SKM-1 (cell line): ENCODE data around the gene MYEF2.

Source experiments
- DNase-seq: peaks from one replicate; lab custom pipeline; 2025; ENCODE audit not compliant: unreplicated experiment; lab: John Stamatoyannopoulos, UW

The MYEF2 gene

DNA sequence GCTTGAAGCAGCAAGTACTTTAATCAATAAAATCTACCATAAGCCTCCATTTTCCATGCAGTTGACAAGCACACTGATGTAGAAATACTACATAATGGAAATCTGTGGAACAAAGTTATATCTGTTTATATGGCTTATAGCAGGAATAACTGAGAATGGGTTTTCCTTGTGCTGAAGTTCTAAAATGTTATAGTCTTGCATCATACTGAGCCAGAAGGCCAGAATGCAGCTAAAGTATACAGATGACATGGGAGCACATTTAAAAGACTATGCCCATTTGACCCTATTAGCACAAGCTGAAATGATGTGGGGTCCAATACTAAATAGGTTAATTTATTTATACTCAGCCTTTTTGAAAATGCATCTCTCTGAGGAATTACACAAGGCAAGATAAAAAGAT lies 32.2 kb downstream of the MYEF2 start:
- no peak for DNase-seq

DNA sequence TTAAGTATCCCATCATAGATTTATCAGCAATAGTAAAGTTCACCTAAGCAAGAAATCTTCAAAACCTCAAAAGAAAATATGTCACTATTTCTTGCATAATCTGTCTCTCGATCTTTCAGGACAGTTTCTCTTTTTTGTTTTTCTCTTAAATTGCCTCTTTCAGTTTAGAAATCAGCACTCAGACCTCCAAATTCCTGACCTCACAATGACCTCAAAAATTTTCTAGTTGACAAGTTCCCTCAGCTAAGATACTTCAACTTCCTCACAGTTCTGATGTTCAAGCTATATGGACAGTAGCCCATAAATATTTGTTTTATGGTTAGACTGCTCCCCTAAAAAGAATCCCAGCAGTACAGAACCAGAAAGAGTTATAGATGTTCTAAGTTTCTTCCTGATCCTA lies 33.2 kb downstream of the MYEF2 start:
- peak; percentile 58 for DNase-seq

DNA sequence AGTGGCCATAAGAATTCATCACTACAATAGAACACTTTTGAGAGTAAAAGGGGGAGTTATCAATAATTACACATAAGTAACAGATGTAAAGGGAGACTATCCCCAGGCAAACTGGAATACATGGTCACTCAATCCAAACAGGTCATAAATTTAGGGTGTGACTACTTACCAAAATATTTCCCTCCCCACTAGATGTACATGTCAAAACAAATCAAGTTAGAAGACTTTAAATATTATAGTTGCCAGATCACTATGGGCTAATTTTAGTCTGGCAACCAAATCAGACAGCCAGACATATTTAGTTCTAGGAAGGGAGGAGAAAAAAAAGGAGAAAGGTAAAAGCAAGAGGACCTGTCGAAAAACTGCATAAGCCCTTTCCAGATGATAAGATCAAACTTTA lies 34.2 kb downstream of the MYEF2 start:
- DNase-seq: no peak

DNA sequence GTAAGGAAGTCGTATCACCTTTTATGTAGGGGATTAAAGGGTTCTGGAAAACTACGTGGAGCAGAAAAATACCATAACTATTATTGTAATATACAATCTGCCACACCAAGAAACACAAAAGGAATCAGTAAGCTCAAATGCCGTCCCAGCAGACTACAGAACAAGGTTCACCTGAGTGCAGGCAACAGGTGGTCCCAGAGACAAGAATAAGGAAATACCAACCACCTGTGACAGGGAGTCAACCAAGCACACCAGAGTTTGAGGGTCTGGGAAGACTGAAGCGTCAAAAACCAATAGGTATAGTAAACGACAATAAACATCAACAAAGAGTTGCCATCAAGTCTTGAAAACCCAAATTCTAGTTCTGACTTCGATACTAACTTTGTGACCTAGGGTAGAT lies 45.2 kb downstream of the MYEF2 start:
- no peak for DNase-seq

DNA sequence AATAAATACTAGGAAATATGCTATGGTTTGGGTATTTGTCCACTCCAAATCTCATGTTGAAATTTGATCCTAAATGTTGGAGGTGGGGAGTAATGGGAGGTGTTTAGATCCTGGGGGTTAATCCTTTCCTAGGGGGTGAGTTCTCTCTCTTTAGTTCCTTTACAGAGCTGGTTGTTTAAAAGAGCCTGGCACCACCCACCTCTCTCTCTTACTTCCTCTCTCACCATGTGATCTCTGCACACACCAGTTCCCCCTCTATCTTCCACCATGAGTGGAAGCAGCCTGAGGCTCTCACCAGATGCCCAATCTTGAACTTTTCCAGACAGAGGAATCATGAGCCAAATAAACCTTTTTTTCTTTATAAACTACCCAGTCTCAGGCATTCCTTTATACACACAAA lies 46.8 kb downstream of the MYEF2 start:
- DNase-seq: no peak

DNA sequence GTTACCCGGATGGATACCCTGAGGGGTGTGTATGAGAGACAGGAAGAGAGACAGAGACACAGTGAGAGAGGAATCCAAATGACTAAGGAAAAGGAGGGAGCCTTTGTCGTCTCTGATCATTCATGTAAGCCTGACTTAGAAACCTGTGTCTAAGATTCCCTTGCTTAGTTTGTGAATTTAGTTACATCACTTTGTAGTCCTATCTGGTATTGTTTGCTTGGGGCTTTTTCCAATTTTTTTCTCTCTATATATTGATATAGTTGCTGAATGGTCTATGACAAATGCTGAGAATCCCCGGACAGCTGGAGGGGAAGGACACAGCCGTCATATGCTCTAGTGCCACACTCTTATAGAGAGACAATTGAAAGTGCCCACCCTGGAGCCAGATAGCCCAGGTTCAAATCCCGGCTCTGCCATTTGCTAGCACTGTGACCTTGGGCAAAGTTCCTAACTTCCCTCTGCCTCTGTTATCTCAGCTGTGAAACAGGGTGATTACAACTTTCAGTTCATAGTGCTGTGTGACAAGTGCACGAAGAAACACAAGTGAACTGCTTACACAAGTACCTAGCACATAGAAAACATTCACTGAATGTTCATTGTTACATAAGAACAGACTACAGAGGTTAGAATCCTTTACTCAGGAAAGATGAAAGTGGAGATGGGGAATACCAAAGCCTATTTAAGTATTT lies 51.3 kb downstream of the MYEF2 start:
- no peak for DNase-seq

DNA sequence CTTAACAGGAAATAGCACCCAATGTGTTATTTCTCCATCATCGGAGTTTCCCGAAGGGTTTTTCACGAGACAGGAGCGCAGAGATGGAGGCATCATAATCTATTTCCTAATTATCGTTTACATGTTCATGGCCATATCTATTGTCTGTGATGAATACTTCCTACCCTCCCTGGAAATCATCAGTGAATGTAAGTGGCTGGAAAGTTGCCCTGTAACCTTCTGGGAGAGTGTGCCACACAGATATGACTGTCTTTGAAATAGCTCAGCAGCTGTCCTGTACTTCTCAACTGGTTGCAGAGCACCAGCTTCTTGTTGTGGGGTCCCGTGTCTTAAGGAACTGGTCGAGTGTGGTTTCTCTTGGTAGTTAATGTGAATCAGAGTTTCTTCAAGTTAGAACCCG lies 56.2 kb downstream of the MYEF2 start:
- no peak for DNase-seq

DNA sequence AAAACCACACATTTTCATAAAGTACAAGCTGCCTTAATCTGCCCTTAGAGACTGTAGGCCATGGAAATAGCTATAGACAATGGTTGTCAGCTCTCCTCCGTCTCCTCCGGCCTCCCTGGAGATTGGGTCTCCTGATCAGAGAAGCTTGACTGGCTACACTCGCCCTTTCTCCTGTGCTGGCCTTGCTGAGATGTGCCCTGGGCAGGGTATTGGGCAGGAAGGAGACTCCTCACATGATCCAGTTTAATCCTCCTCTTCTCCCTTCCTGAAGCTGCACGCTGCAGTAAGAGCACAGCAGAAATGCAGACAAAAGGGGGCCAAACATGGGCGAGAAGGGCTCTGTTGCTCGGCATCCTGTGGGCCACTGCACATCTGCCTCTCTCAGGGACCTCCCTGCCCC lies 57.4 kb downstream of the MYEF2 start, which contains the start of gene SLC24A5:
Gene SLC24A5, plus strand, starts transcription at position 246 of the 400 bp plus-strand sequence. Its CDS starts 55 bp downstream, at position 301.
- DNase-seq: no peak

DNA sequence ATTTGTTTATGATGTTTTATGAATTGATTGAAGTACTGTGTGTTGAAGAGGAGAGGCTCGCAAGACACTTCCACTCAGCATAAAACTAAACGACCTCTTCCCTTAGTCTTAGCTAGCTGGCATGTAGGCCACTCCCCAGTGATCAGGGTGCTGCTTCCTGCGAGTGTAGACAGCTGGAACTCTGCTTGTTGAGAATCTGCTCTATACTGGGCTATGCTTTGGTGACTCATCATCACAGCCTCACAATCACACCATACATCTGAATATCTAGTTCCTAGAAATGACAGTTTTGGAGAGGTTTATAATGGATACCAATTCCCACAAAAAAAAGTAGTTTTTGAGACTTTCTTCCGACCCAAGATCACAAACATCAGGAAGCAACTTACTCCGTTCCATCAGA lies 58.8 kb downstream of the MYEF2 start:
- DNase-seq: no peak

DNA sequence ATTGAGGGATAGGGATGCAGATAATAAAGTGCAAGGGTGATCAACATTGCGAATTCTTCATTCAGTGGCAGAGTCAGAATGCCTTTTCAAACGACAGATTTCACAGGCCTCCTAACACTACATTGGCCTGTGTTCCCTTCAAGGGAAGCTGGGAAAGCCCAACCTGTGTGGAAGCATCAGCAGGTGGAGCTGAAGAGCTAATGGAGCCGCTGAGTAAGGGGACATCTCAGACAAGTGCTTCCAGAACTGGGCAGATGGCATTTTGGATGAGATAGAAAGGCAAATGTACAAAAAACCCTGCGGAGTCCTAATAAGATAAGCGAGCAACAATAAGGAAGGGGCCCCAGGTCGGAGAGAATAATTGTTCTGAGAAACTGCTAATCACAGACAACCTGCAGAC lies 65.9 kb downstream of the MYEF2 start:
- no peak for DNase-seq

DNA sequence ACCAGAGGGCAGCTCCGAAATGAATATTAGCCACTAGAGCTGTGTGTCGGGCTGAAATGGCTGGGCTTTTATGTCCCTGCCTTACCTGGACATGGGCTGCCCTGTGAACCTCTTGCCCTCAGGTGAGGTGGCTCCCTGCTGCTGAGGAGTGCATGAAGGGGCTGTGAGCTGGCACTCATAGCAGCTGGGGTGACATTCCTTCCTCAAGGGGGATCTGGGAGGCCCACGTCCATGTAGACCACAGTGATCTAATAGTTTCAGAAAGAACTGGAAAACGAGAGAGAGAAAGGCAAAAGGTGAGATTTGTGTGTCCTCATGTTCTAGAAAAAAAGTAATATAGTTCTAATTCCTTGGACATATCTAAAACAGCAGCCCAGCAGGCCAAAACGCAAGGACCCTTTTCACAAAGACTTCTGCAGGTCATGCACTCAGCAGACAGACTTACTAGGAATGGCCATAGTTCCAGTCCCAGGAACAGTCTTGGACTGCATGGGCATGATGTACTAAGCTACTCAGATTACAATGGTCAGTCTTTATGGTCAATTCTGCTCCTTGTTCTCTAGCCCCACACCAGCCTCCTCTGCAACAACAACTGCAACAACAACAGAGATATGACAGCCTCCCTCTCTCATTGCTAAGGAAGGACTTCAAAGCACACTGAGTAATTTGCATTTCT lies 68.1 kb downstream of the MYEF2 start:
- no peak for DNase-seq

DNA sequence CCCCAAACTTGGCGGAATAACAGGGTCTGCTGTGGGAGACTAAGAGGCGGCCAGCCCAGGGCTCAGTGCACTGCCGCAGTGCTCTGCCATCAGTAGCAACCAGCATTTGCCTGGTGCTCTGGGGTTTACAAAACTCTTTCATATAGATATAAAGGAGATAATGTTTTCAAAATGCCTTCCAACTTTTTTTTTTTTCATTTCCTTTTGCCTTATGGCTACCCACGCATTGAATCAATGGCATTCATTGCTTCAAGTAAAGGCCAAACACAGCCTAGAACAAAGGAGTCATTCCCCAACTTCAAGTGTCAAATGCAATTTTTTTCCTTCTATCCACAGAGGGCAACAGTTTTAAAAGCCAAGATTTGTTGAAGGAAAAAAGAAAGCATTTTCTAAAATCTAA lies 68.9 kb downstream of the MYEF2 start:
- DNase-seq: no peak

DNA sequence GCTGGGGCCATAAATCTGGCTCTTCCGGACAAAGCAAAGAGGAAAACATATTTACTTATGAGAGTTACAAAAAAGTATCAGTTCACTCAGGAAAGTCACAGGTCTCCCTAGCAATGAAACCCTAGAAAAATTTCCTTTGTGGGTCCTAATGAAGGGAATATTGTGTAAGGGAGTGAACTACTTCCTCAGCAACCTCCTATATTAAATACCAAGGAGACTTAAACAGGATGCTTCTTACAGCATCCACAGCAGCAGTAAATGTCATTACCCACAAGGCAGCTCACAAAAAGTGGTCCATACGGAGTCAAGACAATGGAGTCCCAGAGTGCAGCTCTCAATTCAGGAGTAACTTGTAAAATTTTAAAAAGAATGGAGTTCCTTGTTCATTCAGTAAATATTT lies 72.2 kb downstream of the MYEF2 start:
- DNase-seq: no peak

DNA sequence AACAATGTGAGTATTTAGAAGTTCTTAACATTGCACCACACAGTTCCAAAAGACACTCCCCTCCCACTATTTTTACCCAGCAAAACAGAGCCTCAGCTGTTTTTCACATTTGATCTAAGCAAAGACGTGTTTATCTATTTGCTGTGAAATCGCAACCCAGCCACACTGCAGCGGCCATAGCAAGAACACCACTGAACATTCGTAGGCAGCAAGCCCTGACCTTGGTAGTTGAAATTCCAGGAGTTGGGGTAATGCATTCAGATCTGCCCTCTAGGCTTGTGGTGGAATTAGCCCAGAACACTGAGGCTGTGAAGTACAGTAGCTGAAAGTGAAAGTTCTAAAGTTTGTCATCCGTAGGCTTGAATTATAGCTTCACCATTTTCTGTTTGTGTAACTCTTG lies 74.4 kb downstream of the MYEF2 start:
- no peak for DNase-seq

DNA sequence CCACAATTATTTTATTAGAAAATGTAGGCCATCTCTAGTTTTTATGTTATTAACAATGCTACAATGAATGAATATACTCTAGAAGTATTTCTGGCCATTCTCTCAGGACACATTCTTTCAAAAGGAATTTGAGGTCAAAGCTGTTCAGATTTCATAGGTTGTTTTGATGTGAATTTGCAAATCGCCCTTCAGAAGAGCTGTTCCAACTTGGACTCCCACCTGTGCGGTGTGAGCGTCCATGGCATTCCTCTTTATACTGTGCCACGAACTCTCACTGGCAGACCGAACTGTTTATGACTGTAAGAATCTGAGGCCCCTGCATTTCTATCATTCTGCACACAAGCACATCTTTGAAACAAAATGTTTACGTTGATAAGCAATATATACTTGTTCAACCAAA lies 75.9 kb downstream of the MYEF2 start:
- no peak for DNase-seq

DNA sequence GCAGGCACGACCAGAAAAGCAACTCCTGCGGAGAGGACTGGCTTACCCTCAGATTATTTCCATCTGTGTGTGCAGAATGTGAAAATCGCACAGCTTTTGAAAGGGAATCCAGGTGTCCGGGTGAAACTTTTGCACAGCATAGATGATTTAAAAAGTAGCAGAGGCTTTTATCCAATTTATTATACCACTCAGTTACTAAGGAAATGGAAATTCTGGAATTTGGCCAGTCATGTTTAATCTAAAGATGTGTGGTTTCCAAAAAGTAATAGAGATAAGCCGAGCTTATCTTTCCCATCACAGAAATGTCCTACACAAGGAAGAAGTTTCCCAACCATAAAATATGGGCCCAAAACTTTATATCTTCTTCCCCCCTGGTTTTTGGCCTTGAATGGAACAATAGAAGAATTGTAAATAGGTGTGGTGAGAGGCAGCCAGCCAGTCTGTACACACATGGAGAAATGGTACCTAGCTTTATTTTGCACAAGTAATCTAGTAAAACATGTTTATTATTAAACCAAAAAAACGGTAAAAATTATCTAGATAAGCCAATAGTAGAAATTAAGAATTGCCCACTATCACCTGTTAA lies 76.6 kb downstream of the MYEF2 start:
- DNase-seq: no peak

DNA sequence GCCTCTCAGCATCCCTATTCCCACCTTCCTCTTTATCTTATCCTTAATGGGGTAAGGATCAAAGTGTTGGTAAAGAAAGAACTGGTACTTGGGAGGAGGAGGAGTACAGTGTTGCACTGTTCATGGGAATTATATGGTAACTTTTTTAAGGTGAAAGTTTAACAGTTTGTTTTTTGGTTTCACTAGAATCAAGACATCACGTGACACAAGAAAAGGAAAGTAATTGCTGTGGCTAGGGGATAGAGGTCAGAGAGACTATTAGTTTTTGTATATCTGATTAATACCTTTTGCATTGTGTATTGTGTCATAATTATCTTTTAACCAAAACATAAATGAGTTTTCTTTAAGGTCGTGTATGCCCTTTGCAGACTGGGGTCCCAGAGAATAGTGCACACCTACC lies 80.8 kb downstream of the MYEF2 start:
- DNase-seq: no peak

DNA sequence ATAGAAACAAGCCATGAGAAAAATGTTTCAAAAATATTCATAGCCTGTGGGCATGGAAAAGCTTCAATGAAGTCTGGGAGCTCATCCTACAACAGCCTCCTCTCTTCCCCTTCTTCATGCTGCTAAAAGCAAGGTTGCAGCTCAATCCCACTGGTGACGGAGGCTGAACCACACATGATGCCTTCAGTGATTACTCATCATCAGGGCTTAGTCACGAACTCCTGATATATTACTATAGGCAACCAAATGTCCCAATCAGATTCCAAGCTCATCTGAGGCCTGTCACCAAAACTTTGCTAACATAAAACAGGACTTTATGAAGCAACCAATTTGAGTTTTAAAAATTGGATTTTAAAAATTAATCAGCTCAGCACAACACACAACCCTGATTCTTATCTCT lies 81.3 kb downstream of the MYEF2 start:
- DNase-seq: no peak

DNA sequence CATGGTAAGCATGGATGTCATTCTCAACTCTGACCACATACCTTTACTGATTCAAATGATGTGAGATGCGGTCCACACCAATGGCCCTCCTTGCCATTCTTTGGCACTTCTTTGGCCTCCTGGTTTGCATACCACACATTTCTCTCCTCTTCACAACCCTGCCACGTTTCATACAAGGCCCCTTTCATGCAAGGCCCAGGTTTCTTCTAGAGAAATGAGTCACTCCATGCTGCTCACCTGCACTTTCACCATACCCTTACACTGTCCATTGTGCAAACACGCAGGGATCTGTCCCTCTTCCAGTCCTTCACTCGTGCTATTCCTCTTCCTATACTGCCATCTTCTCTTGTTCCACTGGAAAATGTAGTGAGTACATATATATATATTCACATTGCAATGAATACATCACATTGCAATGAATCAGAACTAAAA lies 81.7 kb downstream of the MYEF2 start:
- no peak for DNase-seq

DNA sequence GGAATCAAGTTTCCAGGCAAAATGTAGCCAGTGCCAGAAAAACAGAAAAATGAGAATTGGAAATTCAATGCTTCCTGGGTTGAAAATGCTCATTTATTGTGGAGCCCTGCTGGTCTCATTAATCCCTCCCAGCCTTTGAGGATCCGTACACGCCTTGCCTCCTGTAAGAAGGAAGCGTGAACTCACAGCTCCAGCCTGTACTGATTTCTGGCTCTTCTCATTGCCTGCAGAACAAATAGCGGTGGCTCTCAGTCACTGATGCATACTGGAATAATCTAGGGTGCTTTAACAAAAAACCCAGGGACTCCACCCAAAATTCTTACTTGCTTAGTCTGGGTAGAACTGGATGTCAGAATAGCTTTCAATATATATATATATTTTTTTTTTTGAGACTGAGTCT lies 86.6 kb downstream of the MYEF2 start:
- no peak for DNase-seq

DNA sequence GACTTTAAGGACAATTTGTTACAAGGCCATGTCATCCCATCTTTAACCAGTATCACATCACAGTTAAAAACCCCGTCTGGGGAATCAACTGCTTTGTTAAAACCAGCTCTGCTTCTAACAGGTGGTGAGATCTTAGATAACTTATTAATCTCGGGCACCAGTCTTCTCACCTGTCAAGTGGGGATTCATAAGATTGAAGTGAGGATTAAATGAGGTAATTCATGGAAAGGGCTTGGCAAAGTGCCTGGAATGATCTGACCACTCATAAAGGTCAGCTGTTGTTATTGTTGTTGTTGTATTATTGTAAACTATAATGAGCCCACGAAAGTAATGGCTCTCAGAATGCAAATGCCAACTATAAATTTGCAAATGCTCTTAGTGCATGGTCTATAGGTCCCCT lies 87.4 kb downstream of the MYEF2 start:
- no peak for DNase-seq

DNA sequence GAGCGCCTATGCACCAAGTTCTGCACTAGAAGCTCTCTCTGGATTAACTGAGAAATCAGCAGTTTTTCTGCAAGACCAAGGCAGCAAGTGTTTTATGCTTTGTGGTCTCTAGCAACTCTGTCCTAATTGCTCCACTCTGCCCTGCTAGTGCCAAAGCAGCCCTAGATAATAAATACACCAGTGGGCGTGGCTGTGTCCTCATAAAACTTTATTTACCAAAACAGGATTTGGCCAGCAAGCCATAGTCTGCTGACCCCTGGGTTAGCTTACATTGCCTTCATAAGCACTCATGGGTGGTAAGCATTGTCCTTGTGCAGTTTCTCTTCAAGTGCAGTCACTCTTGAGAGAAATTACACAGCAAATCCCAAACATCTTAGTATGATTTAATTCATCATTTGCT lies 88.0 kb downstream of the MYEF2 start:
- DNase-seq: no peak

DNA sequence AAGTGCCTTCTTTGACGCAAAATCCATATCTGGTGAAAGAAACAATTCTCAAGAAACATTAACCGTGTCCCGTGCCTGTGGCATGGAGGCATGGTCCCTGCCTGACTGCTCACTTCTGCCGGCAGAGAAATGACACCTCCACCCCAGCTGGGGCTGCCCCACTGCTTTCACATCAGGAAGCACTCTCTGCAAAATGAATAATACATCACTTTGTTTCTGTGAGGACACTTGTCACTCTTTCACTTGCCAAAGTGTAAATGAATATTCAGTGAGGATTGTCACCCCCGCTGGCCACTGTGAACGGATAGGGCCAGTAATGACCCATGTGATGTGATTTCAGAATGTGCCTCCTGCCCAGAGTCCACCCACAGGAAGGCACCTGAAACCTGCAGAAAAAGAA lies 88.4 kb downstream of the MYEF2 start:
- DNase-seq: no peak
